ENCODE measurements around the gene KCNG3.

DNA sequence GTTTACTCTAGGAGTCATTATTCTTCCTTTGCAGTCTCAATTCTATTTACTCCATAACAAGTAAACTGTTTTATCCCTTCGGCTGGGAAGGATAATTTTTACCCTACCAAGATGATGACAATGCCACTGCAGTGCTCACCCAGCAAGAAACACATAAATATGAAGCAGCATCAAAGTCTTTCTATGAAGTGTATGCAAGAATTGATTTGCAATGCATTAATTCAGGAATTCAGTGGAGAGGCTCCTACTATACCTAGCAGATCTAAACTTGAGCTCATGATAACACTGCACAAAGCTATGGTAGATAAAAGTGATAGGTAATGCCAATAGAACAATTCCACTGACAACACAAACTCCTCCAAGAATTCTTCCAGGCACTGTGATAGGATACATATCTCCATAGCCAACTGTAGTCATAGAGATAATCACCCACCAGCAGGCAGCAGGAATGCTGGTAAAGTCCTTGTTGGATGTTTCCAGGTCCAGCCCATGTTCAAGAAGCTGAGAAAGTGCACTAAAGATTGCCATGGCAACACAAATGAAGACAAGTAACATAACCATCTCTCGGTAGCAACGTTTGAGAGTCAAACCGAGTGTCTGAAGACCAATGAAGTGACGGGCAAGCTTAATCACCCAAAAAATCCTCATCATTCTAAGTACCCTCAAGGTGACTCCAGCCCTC is 49.9 kb downstream of the KCNG3 start:
- TF ChIP-seq POLR2A (IDR thresholded peaks at IDR 0.05; ENCODE audit: borderline replicate concordance, extremely low read depth, insufficient read depth, insufficient read length) (no peak), POLR2AphosphoS5 (IDR thresholded peaks at IDR 0.05; ENCODE audit: low read depth, low read length) (no peak)
- TF ChIP-seq, protein P1, sequence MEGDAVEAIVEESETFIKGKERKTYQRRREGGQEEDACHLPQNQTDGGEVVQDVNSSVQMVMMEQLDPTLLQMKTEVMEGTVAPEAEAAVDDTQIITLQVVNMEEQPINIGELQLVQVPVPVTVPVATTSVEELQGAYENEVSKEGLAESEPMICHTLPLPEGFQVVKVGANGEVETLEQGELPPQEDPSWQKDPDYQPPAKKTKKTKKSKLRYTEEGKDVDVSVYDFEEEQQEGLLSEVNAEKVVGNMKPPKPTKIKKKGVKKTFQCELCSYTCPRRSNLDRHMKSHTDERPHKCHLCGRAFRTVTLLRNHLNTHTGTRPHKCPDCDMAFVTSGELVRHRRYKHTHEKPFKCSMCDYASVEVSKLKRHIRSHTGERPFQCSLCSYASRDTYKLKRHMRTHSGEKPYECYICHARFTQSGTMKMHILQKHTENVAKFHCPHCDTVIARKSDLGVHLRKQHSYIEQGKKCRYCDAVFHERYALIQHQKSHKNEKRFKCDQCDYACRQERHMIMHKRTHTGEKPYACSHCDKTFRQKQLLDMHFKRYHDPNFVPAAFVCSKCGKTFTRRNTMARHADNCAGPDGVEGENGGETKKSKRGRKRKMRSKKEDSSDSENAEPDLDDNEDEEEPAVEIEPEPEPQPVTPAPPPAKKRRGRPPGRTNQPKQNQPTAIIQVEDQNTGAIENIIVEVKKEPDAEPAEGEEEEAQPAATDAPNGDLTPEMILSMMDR (IDR thresholded peaks at IDR 0.05 in 2 of 3, conservative IDR thresholded peaks at IDR 0.05 in 1 of 3; ENCODE audit: borderline replicate concordance in 1 of 3, insufficient read depth in 1 of 3, low read depth in 2 of 3, low read length in 2 of 3): no peak

Measured in HCT116 (cell line).